HG02885 (cell line): ENCODE measurements around the gene SNX9.
A peak's percentile ranks its signal among the peaks of the same experiment; 100 is the strongest.
"Not testable (repeated sequence)": the region's sequence is repeated elsewhere in the genome, so short reads cannot be mapped to it uniquely, and the experiment has no call there.

ENCODE experiments used
- ATAC-seq: cut with Tn5 transposase; IDR thresholded peaks from one replicate; pipeline ENCODE4 v1.9.1; 2021; ENCODE audit warnings: mild to moderate bottlenecking; ENCODE audit not compliant: unreplicated experiment, poor library complexity

Gene SNX9

GRCh38 chr6:157879873-157880254 lies 56.8 kb downstream of the SNX9 start:
- peak; percentile 40 for ATAC-seq

GRCh38 chr6:157880534-157880933 lies 57.5 kb downstream of the SNX9 start:
- no peak for ATAC-seq

- no peak for ATAC-seq
These were observed 58.3 kb downstream of the SNX9 start for GRCh38 chr6:157881342-157881741.

- no peak for ATAC-seq
These were observed 61.7 kb downstream of the SNX9 start for GRCh38 chr6:157884756-157885155.

- ATAC-seq = no peak
These were observed 62.3 kb downstream of the SNX9 start for GRCh38 chr6:157885211-157885788.

- no peak for ATAC-seq
These were observed 62.8 kb downstream of the SNX9 start for GRCh38 chr6:157885876-157886275.

- ATAC-seq = no peak
These were observed 64.8 kb downstream of the SNX9 start for GRCh38 chr6:157887892-157888291.

- no peak for ATAC-seq
These were observed 68.7 kb downstream of the SNX9 start for GRCh38 chr6:157891544-157892362.

- ATAC-seq = no peak
These were observed 69.4 kb downstream of the SNX9 start for GRCh38 chr6:157892363-157892877.

- ATAC-seq = no peak
These were observed 70.2 kb downstream of the SNX9 start for GRCh38 chr6:157893238-157893637.

GRCh38 chr6:157895585-157895984 lies 72.5 kb downstream of the SNX9 start:
- no peak for ATAC-seq

GRCh38 chr6:157896932-157897331 lies 73.9 kb downstream of the SNX9 start:
- ATAC-seq = no peak

- no peak for ATAC-seq
These were observed 75.1 kb downstream of the SNX9 start for GRCh38 chr6:157898169-157898568.

- ATAC-seq = no peak
These were observed 75.6 kb downstream of the SNX9 start for GRCh38 chr6:157898640-157899039.

- not testable (repeated sequence) for ATAC-seq
These were observed 77.2 kb downstream of the SNX9 start for GRCh38 chr6:157900262-157900661.

GRCh38 chr6:157900751-157901150 lies 77.7 kb downstream of the SNX9 start:
- ATAC-seq = not testable (repeated sequence)

GRCh38 chr6:157904999-157905398 lies 82.0 kb downstream of the SNX9 start:
- ATAC-seq = no peak

- no peak for ATAC-seq
These were observed 82.7 kb downstream of the SNX9 start for GRCh38 chr6:157905590-157906342.

- ATAC-seq = no peak
These were observed 83.6 kb downstream of the SNX9 start for GRCh38 chr6:157906537-157907061.

- no peak for ATAC-seq
These were observed 84.6 kb downstream of the SNX9 start for GRCh38 chr6:157907651-157908050.
